Amniotic stem cell (primary cell): ENCODE results near the gene NTPCR.
"Not testable (repeated sequence)": the region's sequence is repeated elsewhere in the genome, so short reads cannot be mapped to it uniquely, and the experiment has no call there.

ENCODE experiments used
- DNase-seq: peaks from one replicate; lab custom pipeline; 2025; lab: John Stamatoyannopoulos, UW

The NTPCR gene

GRCh38 chr1:232984577-232985425 lies 34.4 kb downstream of the NTPCR start:
- no peak for DNase-seq

DNA sequence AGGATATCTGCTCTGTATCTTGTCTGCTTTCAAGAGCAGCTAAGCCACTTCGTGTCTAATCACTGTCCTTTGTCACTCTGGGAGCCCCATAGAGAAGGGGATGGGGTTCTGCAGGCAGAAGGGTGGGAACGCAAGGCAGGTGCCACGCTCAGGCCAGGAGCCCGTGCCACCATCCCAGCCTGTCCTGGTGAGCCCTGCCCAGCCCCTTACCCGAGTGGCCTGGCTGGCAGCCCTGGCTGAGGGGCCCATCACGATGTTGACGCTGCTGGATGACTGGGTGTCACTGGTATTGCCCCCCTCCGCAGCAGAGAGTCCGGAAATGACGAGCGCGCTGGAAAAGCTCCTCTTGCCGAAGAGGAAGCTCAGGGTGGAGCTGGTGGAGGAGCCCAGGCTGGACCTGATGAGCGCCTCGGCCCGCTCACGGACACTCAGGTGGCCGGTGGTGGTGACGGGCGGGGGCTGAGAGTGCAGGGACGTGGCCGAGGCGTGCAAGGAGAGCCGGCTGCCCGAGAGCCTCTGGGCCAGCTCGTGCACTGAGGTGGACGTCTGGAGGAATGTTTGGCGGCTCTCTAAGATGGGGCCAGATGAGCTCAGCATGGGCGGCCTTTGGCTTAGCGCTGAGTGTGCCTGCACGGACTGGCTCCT lies 35.6 kb downstream of the NTPCR start:
- DNase-seq = no peak

DNA sequence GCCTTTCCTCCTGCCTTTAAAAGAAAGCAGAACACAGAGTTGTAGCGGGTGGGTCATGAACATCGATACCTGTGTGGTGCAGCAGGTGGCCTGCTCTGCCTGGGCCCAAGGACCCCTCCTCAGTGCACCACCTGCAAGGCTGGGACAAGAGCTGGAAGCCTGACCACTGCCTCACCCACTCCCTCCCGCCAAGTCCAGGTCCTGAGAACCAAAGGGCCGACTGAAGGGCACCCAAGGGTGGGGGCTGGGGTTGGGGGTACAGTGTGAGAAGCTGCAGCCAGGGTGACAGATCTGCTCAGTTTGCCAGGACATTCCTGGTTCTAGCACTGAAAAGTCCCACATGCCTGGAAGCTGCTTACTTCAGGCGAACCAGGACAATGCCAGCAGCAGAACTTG lies 36.1 kb downstream of the NTPCR start:
- DNase-seq = no peak

GRCh38 chr1:232987046-232987773 lies 36.8 kb downstream of the NTPCR start:
- no peak for DNase-seq

- DNase-seq = no peak
Measured at GRCh38 chr1:232987774-232988140, 37.3 kb downstream of the NTPCR start.

DNA sequence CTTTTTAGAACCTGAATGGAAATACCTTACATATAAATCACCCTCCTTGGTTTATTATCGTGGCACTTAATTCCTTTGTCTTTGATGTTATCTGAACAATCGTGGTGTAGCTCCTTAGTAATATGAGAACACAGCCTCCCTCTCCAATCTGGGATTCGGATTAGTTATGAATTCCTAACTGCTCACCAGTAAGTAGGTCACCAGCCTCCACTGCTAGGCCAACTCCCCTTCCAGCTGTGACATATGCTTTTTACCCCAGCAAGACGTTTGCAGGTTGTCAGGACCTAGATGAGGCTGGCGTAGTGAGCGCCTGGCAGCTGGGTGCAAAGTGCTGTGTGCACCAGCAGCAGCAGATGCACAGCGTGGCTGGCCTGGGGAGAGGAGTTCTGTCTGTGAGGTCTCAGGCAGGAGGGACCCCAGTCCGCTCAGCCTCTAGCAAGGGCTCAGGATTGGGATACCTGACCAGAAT lies 38.2 kb downstream of the NTPCR start:
- DNase-seq = no peak

DNA sequence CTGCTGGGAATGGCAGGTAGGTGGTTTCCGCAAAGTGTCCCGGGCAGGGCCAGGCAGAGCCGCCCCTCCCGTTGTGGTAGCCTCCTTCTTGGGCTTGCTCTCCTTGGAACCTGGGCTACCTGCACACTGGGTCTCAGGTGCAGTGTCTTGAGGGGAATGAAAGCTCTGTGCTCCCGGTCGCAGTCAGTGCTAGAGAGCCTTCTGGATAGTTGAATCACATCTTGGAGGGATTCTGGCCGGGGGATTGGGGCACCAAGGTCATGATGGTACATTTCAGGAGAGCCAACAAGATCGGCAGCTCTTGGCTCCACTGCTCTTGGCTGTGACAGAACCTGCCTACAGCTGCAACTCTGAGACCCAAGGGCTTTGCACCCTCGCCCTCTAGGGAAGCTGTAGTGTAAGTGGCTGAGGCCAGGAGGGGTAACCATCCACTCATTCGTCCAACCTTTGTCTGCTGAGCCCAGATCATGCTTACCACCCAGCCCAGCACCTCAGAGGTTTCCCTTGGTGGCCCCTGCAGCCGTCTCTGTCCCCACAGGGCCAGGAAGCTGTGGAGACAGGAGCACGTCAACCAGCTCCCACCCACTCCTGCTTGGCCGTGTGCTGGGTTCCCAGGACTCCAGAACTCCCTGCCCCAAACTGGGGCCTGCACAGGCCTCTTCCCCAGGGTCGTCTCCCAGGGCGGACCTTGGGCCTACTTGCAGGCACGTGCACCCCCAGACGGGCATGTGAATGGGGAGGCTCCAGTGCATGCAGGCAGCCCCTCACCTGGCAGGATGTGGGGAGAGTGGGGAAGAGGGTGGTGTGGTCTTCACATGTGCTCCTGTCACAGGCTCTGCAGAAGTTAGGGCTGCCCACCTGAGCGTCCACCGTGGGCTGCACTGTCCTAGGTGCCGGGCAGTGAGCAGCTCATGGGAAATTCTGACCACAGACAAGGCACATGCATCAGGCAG lies 40.0 kb downstream of the NTPCR start:
- DNase-seq = no peak

DNA sequence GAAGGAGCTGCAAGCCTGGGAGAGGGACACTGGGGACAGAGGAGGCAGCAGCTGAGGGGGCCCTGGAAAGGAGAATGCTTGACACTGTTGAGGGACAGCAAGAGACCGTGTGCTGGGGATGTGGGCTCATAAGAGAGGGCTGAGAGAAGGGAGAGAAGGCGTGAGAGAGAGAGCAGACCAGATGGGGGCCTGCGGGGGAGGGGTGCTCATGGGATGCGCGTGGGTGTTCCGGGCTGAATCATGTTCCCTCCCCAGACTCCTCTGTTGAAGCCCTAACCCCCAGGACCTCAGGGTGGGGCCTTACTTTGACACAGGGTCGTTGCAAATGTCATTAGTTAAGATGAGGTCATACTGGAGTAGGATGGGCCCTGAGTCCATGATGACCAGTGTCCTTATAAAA lies 40.8 kb downstream of the NTPCR start:
- DNase-seq = no peak

- DNase-seq = no peak
Measured at GRCh38 chr1:232992227-232992626, 41.8 kb downstream of the NTPCR start.

GRCh38 chr1:232993555-232993954 lies 43.1 kb downstream of the NTPCR start:
- no peak for DNase-seq

GRCh38 chr1:232995189-232995588 lies 44.8 kb downstream of the NTPCR start:
- no peak for DNase-seq

DNA sequence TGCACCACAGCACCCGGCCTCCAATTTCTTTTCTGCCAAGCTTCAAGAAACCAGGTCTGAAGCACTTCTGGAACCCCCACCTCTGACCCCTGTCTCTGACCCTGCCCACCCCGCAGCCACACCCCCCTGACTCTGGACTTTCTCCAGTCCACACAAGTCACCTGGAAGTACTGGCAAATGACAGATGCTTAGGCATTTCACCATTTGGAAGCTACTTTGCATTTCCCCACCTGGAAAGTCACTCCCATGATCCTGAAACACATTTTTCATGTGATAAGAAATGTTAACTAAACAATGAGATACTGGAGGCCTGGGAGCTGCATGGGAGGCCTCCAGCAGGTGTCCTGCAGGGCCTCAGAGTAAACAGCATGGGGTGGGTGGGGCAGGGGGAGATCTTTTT lies 45.7 kb downstream of the NTPCR start:
- DNase-seq = no peak

GRCh38 chr1:232998138-232998537 lies 47.7 kb downstream of the NTPCR start:
- no peak for DNase-seq

DNA sequence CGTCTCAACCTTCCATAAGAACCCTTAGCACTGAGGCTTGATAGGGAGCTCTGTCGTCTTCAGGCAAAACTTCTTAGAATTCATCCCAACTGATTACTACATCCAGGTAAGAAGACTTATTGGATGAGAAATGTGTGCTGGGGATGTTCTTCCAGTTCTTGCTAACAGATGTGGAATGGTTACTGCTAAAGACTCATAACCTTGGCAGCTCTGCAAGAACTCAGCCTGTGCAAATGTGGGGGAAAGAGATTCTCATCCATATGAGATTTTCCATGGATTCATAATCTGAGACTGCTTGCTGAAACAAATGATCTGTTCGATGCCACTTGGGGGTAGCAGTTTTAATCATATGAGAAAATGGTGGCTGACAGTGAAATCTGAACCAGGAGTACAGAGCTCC lies 48.2 kb downstream of the NTPCR start:
- no peak for DNase-seq

GRCh38 chr1:232999956-233000625 lies 49.7 kb downstream of the NTPCR start:
- DNase-seq = no peak

GRCh38 chr1:233003638-233004037 lies 53.2 kb downstream of the NTPCR start:
- not testable (repeated sequence) for DNase-seq

DNA sequence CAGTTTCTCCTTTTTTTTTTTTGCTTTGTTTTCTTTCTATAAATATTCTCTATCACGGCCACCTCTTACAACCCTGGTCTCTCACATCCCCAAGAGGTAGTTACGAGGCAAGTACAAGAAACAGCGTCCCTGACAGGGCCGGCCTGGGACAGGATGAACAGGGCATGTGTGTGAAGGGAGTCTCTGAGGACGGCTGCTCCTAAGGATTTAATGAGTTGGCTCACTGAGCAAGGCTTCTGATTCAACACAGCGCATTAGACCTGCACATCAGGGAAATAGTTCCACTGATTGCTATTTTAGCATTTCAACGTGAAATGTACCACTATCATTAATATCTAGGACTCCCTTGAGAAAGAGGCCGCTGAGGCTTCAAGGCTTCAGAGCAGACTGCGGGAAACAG lies 54.0 kb downstream of the NTPCR start:
- DNase-seq = no peak

DNA sequence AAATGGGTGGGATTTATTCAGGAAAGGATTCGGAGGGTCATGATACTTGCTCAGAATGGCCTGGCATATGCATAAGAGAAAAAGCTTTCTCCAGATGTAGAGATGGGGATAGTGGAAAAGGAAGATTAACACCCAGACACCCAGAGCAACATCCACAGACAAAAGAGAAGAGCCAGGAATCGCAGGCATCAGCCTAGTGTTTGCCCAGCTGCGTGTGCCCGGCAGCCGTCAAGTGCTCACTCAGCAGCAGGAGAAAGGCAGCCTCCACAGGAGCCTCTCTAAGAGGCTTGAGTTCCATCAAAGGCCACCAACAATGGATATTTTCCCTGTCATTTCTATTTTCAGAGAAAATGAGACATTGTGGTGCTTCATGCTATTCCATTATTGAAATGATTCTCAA lies 54.7 kb downstream of the NTPCR start:
- DNase-seq = no peak

DNA sequence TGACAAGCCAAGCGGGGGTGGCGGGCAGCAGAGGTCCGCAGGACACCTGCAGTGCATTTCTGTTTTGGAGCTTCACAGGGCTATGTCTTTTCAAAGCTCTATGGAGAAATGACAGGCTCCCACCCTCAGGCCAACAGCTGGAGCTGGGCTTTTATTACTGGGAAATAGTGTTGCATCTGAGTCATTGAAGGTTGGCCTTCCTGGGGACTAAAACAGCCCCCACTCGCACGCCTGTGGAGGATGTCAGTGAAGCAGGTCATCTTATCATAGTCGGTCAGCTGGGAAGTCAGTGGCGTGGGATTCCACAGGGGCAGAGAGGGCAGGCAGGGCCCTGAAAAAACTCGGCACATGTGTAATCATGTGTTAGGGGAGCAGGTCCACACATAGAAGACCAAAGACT lies 55.3 kb downstream of the NTPCR start:
- DNase-seq = peak; percentile 11

DNA sequence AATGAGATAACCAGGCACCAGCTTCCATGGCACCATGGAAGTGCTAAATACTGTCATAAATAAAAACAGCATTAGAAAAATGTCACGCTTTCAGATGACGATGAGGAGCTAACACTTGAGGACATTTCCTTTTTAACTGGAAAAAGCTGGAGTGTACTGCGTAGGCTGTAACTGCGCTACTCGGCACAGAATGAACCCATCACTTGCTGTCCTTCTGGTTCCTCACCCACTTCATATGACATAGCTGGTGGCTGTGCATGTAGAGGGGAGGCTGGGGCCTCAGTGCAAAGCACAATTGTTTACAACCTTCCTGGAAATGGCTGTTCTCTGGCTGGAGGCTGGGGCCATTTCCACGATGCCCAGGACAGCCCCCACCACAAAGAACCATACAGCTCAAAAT lies 55.7 kb downstream of the NTPCR start:
- no peak for DNase-seq

GRCh38 chr1:233006541-233006973 lies 56.1 kb downstream of the NTPCR start:
- no peak for DNase-seq
